SU-DHL-6 (cell line): ENCODE data around the gene SLC38A9.

Experiments
- EZH2phosphoT487 ChIP-seq: fragments of 200-600 bp; sonication (generic), shearing (Covaris generic); conservative IDR thresholded peaks from 2 replicates; pipeline ENCODE4 v1.6.1; 2018; ENCODE audit warnings: mild to moderate bottlenecking, antibody characterized with exemption, low read length, moderate library complexity, mixed read lengths
- TF ChIP-seq, protein P1 (sequence below): fragments of 200-600 bp; sonication (generic); IDR thresholded peaks from one replicate; pipeline ENCODE4 v1.5.1; 2017; ENCODE audit warnings: antibody characterized with exemption, mild to moderate bottlenecking, low read length, moderate library complexity; ENCODE audit not compliant: insufficient read depth, poor library complexity, severe bottlenecking

DNA sequence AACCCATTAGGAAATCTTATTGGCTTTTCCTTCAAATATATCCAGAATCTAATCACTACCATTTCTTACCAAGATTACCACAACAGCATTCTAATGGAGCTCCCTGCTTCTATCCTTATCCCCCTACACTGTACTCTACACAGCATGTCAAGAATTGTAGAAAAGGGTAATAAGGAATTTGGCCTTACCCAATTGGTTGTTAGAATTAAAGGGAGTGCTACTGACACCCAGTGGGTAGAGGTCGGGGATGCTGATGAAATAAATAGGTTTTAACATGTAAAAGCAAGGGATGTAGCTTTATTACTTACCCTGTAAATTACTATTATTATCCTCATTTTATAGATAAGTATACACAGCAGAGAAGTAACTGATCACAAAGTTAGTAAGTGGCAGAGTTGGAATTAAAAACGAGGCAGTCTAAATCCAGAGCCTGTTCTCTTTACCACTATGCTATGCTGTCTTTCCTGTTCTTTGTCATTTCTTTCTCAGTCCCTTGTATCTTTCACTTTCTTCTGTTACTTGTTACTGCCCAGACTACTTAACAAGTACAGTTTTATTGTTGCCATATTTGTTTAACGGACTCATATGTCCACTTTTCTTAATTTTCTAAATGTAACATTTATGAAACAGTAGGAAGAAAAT lies 10.5 kb downstream of the SLC38A9 start:
- TF ChIP-seq, protein P1, sequence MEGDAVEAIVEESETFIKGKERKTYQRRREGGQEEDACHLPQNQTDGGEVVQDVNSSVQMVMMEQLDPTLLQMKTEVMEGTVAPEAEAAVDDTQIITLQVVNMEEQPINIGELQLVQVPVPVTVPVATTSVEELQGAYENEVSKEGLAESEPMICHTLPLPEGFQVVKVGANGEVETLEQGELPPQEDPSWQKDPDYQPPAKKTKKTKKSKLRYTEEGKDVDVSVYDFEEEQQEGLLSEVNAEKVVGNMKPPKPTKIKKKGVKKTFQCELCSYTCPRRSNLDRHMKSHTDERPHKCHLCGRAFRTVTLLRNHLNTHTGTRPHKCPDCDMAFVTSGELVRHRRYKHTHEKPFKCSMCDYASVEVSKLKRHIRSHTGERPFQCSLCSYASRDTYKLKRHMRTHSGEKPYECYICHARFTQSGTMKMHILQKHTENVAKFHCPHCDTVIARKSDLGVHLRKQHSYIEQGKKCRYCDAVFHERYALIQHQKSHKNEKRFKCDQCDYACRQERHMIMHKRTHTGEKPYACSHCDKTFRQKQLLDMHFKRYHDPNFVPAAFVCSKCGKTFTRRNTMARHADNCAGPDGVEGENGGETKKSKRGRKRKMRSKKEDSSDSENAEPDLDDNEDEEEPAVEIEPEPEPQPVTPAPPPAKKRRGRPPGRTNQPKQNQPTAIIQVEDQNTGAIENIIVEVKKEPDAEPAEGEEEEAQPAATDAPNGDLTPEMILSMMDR: no peak
- TF ChIP-seq EZH2phosphoT487: no peak
